Stromal cell of bone marrow (primary cell): Measurements from ENCODE around the gene OR10G8.

ENCODE experiments used
- DNase-seq: peaks from one replicate; pipeline ENCODE4 v3.0.0-alpha.2; 2012; ENCODE audit warnings: low read depth

The OR10G8 gene

DNA sequence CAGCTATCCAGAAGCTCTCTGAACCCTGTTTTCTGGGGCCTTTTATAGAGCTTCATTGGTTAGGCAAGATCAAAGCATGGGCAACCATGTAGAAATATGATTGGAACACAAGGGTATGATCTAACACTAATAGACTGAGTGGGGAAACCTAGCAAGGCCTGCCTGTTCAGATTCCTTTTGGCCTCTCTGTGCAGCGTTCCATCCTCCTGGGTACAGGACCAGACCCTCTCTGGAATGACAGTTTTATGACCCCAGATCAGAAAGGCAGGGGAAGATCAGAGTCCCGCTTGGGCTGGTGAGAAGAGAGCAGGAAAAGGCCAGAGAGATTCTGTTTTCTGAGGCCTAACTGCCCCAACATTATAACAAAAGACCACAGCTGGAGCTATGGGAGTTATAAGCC lies 52.0 kb downstream of the OR10G8 start:
- DNase-seq, result no peak

DNA sequence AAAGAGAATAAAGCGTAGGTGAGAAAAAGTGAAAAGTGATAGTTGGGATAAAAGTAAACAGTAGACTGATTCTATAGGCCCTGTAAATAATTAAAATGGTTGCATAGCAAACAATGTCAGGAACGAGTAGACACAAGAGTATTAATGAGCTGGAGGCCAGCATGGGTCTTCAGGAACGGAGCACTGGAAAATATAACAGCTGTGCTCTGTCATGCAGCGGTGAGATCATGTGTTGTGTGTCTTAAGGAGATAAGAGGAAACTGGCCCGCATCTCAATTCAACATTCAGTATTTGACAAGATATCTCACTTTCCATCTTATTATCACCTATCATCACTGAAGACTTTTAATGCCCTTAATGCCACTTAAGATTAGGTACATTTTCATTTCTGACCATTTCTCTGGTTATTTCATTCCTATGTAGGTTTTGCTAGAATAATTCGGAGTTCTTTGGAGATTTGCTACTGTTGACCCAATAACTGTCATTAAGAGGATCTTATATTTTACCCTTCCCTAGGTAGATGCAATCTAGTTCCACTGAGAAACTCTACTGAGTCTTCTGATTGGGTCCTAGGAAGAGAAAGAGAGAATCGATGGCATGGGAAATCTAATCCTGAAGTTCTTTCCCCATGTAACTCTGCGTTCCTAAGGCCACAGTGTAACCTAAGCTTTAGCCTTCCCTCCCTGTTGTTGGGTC lies 53.2 kb downstream of the OR10G8 start:
- DNase-seq, result no peak
